Sigmoid colon (tissue), 7 donors: ENCODE data around the gene BUB1. TPM values are rescaled to one million over a fixed set of nuclear protein-coding genes. Genes with fewer than 3 reads are reported as not detected.

Source experiments
- DNase-seq: peaks from one replicate; pipeline ENCODE4 v3.0.0-alpha.2; 2019
- H3K27ac ChIP-seq, 4 donors: fragments of 200-600 bp; sonication (generic); one replicate each; pipeline ENCODE4 v1.5.1; 2016 to 2019; ENCODE audit warnings: mild to moderate bottlenecking in 1 of 4
- H3K27me3 ChIP-seq, 3 donors: fragments of 200-600 bp; sonication (generic); one replicate each; pipeline ENCODE4 v1.5.1; 2019; ENCODE audit warnings: mild to moderate bottlenecking in 1 of 3
- H3K36me3 ChIP-seq, 4 donors: fragments of 200-600 bp; sonication (generic); one replicate each; pipeline ENCODE4 v1.5.1; 2016 to 2019
- H3K4me1 ChIP-seq, 4 donors: fragments of 200-600 bp; sonication (generic); one replicate each; pipeline ENCODE4 v1.5.1; 2017 to 2019
- H3K4me3 ChIP-seq, 4 donors: fragments of 200-600 bp; sonication (generic); one replicate each; pipeline ENCODE4 v1.5.1; 2017 to 2019; ENCODE audit warnings: mild to moderate bottlenecking in 2 of 4, moderate library complexity in 1 of 4
- H3K9me3 ChIP-seq, 4 donors: fragments of 200-600 bp in 3 of 4; sonication (generic) in 3 of 4; one replicate each; pipeline versions ENCODE4 v1.5.1 to v1.6.1; 2013 to 2019
- EP300 ChIP-seq, 4 donors: sonication (generic); formaldehyde crosslinking; IDR thresholded peaks; one replicate each; pipeline ENCODE4 v1.6.1; 2017; ENCODE audit warnings: antibody characterized with exemption in 4 of 4
- POLR2A ChIP-seq, 2 donors: fragments of 450-650 bp; IDR thresholded peaks; one replicate each; pipeline ENCODE4 v1.6.1; 2016; ENCODE audit warnings: antibody characterized with exemption in 2 of 2, mild to moderate bottlenecking in 2 of 2, moderate library complexity in 2 of 2
- POLR2AphosphoS5 ChIP-seq, 4 donors: sonication (generic); formaldehyde crosslinking; IDR thresholded peaks; one replicate each; pipeline ENCODE4 v1.6.1; 2017; ENCODE audit warnings: antibody characterized with exemption in 4 of 4
- WGBS, 2 donors: extraction: QIAGEN DNeasy Blood & Tissue Kit; methylation state at CpG; one replicate each; pipeline ENCODE4 v1.1.7; 2013; 5-methylcytosine and 5-hydroxymethylcytosine counted together
- intact Hi-C: fragments of 100-400 bp; cut with DNase I; formaldehyde crosslinking; loops from one replicate; pipeline ENCODE4 v1.15.1; 2023
- polyA plus RNA-seq, 3 donors: library from polyadenylated mRNA; stranded (reverse); fragments of 200-250 nt; gene quantifications; one replicate each; pipeline ENCODE4 v1.2.3, GENCODE V29; 2013
- total RNA-seq, 4 donors: library from RNA; depleted of rRNA; stranded (reverse); fragments of >200 nt; gene quantifications; one replicate each; pipeline ENCODE4 v1.1.0, GENCODE V29; 2016
- TF ChIP-seq, protein P1 (sequence below), 4 experiments: fragments of 450-650 bp in 3 of 4; fragments of 200-600 bp in 1 of 4; IDR thresholded peaks; one replicate each; pipeline ENCODE4 v1.5.1; 2016 to 2019; ENCODE audit warnings: antibody characterized with exemption in 4 of 4, mild to moderate bottlenecking in 3 of 4, moderate library complexity in 2 of 4
- donor health status: healthy with polysubstance abuse.
- donor health status: Bipolar disorder and iron deficiency.
- donor health status: healthy.

The BUB1 gene
- total and polyA plus RNA-seq, 7 donors: 0.33 to 12.3 (median 1.1) TPM

DNA sequence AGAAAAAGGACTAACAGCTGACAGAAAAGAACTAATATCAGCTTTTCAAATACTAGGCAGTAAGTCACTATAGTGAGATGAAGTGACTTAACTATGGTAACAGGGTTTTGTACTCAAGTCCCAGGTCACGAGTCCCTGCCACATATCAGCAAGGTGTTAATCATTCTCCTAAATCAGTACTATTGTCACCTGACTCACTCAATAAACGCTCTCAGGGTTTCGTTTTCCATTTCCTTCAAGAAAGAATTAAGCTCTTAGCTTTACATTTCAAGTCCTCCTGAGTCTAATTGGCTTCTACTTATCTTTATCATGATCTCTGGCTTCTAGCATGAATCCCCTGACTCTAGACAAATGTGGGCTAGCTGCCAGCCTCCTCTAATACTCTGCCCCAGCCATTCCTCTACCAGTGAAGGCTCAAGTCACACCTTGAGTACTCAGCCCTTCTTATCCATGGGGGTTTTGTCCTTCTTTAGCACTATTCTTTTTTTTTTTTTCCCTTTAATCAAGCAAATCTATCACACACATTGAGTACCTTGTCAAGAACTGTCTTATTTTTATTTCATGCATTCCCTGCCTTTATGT lies 20.0 kb downstream of the BUB1 start:
- TF ChIP-seq POLR2AphosphoS5 (IDR thresholded peaks at IDR 0.05): no peak
- no peak for TF ChIP-seq EP300 (IDR thresholded peaks at IDR 0.05)
- TF ChIP-seq, protein P1, sequence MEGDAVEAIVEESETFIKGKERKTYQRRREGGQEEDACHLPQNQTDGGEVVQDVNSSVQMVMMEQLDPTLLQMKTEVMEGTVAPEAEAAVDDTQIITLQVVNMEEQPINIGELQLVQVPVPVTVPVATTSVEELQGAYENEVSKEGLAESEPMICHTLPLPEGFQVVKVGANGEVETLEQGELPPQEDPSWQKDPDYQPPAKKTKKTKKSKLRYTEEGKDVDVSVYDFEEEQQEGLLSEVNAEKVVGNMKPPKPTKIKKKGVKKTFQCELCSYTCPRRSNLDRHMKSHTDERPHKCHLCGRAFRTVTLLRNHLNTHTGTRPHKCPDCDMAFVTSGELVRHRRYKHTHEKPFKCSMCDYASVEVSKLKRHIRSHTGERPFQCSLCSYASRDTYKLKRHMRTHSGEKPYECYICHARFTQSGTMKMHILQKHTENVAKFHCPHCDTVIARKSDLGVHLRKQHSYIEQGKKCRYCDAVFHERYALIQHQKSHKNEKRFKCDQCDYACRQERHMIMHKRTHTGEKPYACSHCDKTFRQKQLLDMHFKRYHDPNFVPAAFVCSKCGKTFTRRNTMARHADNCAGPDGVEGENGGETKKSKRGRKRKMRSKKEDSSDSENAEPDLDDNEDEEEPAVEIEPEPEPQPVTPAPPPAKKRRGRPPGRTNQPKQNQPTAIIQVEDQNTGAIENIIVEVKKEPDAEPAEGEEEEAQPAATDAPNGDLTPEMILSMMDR (IDR thresholded peaks at IDR 0.05): no peak
- TF ChIP-seq POLR2A (IDR thresholded peaks at IDR 0.05): no peak
- no peak for DNase-seq
- intact Hi-C loops: no loop called here
- 13 to 70% methylated on average over 3 of the region's 3 CpGs for WGBS, 2 donors
- no peaks in the 10 kb centered on the region for H3K9me3 ChIP-seq
- no peak overlapping the region for H3K27ac ChIP-seq
- no peaks in the 10 kb centered on the region for H3K4me1 ChIP-seq
- H3K36me3 ChIP-seq: no peaks in the 10 kb centered on the region
- H3K4me3 ChIP-seq: no peak overlapping the region
- H3K27me3 ChIP-seq: no peaks in the 10 kb centered on the region

DNA sequence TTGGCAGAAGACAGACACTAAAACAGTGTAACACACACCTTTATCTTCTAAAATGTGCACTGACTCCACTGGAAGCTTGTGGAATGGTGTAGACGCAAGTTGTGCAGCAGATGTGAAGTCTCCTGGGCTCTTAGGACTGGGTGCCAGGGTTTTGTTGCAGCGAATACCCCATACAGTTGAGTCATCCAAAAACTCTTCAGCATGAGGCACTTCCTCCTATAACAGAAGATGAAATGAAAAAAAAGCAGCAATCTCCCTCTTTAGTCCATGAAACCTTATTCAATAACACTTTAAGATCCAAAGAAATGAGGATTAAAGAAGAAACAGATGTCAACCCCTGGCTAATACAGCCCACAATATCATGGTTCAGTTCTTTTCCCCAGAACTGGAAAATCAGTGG lies 22.2 kb downstream of the BUB1 start:
- Histone ChIP-seq H3K4me3 (no peak overlapping the region), H3K9me3 (no peaks in the 10 kb centered on the region), H3K36me3 (no peaks in the 10 kb centered on the region), H3K27me3 (no peaks in the 10 kb centered on the region), H3K4me1 (no peaks in the 10 kb centered on the region), H3K27ac (no peak overlapping the region)
- intact Hi-C loops: no loop called here
- no peak for DNase-seq
- 91 to 95% methylated on average over 2 of the region's 2 CpGs for WGBS, 2 donors
- TF ChIP-seq POLR2A (IDR thresholded peaks at IDR 0.05): no peak
- no peak for TF ChIP-seq POLR2AphosphoS5 (IDR thresholded peaks at IDR 0.05)
- TF ChIP-seq EP300 (IDR thresholded peaks at IDR 0.05): no peak
- TF ChIP-seq, protein P1 (IDR thresholded peaks at IDR 0.05): no peak

DNA sequence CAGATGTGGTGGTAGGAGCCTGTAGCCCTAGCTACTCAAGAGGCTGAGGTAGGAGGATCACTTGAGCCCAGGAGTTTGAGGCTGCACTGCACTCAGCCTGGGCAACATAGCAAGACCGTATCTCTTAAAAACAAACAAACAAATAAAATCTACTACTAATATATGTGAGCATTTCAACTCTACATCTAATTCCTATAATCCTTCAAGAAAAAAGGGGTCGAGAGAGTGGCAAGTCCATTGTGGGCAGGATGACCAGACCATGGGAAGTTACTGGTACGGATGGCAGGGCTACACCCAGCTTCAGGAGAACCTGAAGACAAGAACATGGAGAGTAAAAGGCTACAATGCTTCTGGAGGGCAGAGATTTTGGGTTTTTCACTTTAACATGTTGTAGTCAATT lies 24.0 kb downstream of the BUB1 start:
- Histone ChIP-seq H3K4me1 (no peaks in the 10 kb centered on the region), H3K4me3 (no peak overlapping the region), H3K36me3 (no peaks in the 10 kb centered on the region), H3K9me3 (no peaks in the 10 kb centered on the region), H3K27ac (no peak overlapping the region), H3K27me3 (no peaks in the 10 kb centered on the region)
- intact Hi-C loops: no loop called here
- DNase-seq: no peak
- TF ChIP-seq POLR2AphosphoS5 (IDR thresholded peaks at IDR 0.05): no peak
- TF ChIP-seq, protein P1 (IDR thresholded peaks at IDR 0.05): no peak
- TF ChIP-seq EP300 (IDR thresholded peaks at IDR 0.05): no peak
- TF ChIP-seq POLR2A (IDR thresholded peaks at IDR 0.05): no peak
- 98 to 100% methylated on average over 3 of the region's 3 CpGs for WGBS, 2 donors

DNA sequence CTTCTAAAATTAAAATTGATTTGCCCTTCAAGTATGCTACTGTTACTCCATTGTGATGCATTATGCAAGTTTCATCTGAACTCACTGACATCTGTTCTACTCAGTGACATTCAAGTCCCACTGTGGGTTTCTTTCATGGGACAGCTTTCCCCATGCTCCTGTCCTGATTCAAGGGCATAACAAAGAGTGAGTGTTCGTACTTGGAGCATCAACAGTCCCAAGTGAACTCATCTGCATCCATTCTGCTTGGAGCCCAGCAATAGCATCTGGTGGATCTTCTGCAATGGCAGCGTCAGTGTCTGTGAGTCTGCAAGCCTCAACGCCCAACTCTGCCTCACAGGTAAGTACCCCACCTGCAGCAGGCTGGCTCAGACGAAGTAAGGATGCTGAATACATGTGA lies 27.5 kb downstream of the BUB1 start:
- intact Hi-C loops: no loop called here
- H3K9me3 ChIP-seq: no peaks in the 10 kb centered on the region
- H3K4me3 ChIP-seq: no peak overlapping the region
- no peak overlapping the region for H3K27ac ChIP-seq
- no peaks in the 10 kb centered on the region for H3K27me3 ChIP-seq
- WGBS, 2 donors: 96 to 97% methylated on average over 4 of the region's 4 CpGs
- no peak for TF ChIP-seq POLR2A (IDR thresholded peaks at IDR 0.05)
- H3K36me3 ChIP-seq: no peaks in the 10 kb centered on the region
- DNase-seq: no peak
- no peaks in the 10 kb centered on the region for H3K4me1 ChIP-seq

DNA sequence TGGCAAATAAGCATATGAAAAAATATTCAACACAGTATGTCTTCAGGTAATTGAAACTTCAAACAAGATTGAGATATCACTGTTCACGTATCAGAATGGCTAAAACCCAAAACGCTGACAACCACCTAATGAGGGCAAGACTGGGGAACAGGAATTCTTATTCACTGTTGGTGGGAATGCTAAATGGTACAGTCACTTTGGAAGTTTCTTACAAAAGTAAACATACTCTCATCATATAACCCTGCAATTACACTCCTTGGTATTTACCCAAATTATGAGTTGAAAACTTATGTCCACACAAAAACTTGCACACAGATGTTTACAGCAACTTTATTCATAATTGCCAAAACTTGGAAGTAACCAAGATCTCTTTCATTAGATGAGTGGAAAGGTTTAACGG lies 30.1 kb downstream of the BUB1 start:
- no peak for DNase-seq
- Histone ChIP-seq H3K9me3 (no peaks in the 10 kb centered on the region), H3K27me3 (no peaks in the 10 kb centered on the region), H3K4me3 (no peak overlapping the region), H3K27ac (no peak overlapping the region), H3K36me3 (no peaks in the 10 kb centered on the region), H3K4me1 (no peaks in the 10 kb centered on the region)
- WGBS, 2 donors: 72 to 94% methylated on average over 3 of the region's 3 CpGs
- intact Hi-C loops: no loop called here
- no peak for TF ChIP-seq POLR2AphosphoS5 (IDR thresholded peaks at IDR 0.05)
- TF ChIP-seq POLR2A (IDR thresholded peaks at IDR 0.05): no peak
- TF ChIP-seq, protein P1 (IDR thresholded peaks at IDR 0.05): no peak
- TF ChIP-seq EP300 (IDR thresholded peaks at IDR 0.05): no peak
